Thyroid gland (tissue), 4 donors: Measurements from ENCODE around the gene SYNDIG1L. TPM values are rescaled to one million over a fixed set of nuclear protein-coding genes. Genes with fewer than 3 reads are reported as not detected.
A peak's percentile ranks its signal among the peaks of the same experiment; 100 is the strongest.

Experiments
- DNase-seq, 2 donors: peaks; one replicate each; pipeline ENCODE4 v3.0.0-alpha.2; 2019
- H3K27ac ChIP-seq, 3 donors: fragments of 200-600 bp; sonication (generic); 1 replicate in 2 of 3; 2 replicates in 1 of 3; pipeline ENCODE4 v1.5.1; 2016 to 2019; ENCODE audit warnings: mild to moderate bottlenecking in 1 of 3, moderate library complexity in 1 of 3
- H3K27me3 ChIP-seq: fragments of 200-600 bp; sonication (generic); one replicate; pipeline ENCODE4 v1.5.1; 2019
- H3K36me3 ChIP-seq, 2 donors: fragments of 200-600 bp; sonication (generic); one replicate each; pipeline ENCODE4 v1.5.1; 2016 to 2019
- H3K4me1 ChIP-seq, 2 donors: fragments of 200-600 bp; sonication (generic); one replicate each; pipeline ENCODE4 v1.5.1; 2017 to 2019
- H3K4me3 ChIP-seq, 3 donors: fragments of 200-600 bp; sonication (generic); replicated peaks in 1 of 3; 1 replicate in 2 of 3; 2 replicates in 1 of 3; pipeline ENCODE4 v1.5.1; 2016; ENCODE audit warnings: mild to moderate bottlenecking in 1 of 3
- H3K9me3 ChIP-seq: fragments of 200-600 bp; sonication (generic); one replicate; pipeline ENCODE4 v1.5.1; 2017
- CTCF ChIP-seq, 6 experiments: fragments of 200-600 bp in 3 of 6; fragments of 450-650 bp in 3 of 6; sonication (generic) in 3 of 6; IDR thresholded peaks; one replicate each; pipeline ENCODE4 v1.5.1; 2016 to 2019; ENCODE audit warnings: antibody characterized with exemption in 6 of 6, mild to moderate bottlenecking in 2 of 6, inconsistent platforms in 1 of 6, moderate library complexity in 1 of 6
- POLR2A ChIP-seq, 2 donors: fragments of 450-650 bp; IDR thresholded peaks; one replicate each; pipeline ENCODE4 v1.6.1; 2017; ENCODE audit warnings: antibody characterized with exemption in 2 of 2, mild to moderate bottlenecking in 2 of 2, moderate library complexity in 1 of 2
- WGBS, 2 donors: methylation state at CpG; one replicate each; pipeline ENCODE4 v1.1.5; 2017; 5-methylcytosine and 5-hydroxymethylcytosine counted together
- intact Hi-C: fragments of 100-400 bp; cut with DNase I; formaldehyde crosslinking; loops from one replicate; pipeline ENCODE4 v1.15.1; 2023
- total RNA-seq, 4 donors: library from RNA; depleted of rRNA; stranded (reverse); fragments of >200 nt; gene quantifications; one replicate each; pipeline ENCODE4 v1.2.3, GENCODE V29; 2016

SYNDIG1L gene
- total RNA-seq, 4 donors from 2014 or later: 0.13 to 0.54 TPM; not detected in 2

- Histone ChIP-seq H3K27me3 (no peaks in the 10 kb centered on the region), H3K9me3 (no peaks in the 10 kb centered on the region), H3K4me3 (no peak overlapping the region), H3K4me1 (no peaks in the 10 kb centered on the region), H3K27ac (no peak overlapping the region), H3K36me3 (no peaks in the 10 kb centered on the region)
- 94 to 95% methylated on average over 34 to 38 of the region's 38 CpGs for WGBS, 2 donors
- no peak for DNase-seq
- TF ChIP-seq POLR2A (IDR thresholded peaks at IDR 0.05) (no peak), CTCF (IDR thresholded peaks at IDR 0.05) (no peak)
- intact Hi-C loops: no loop called here
These were observed 47.9 kb downstream of the SYNDIG1L start for GRCh38 chr14:74377976-74378690.

- WGBS, 2 donors: 85 to 89% methylated on average over 8 of the region's 8 CpGs
- intact Hi-C loops: no loop called here
- Histone ChIP-seq H3K4me3 (no peak overlapping the region), H3K36me3 (no peaks in the 10 kb centered on the region), H3K27ac (no peak overlapping the region), H3K9me3 (no peaks in the 10 kb centered on the region), H3K27me3 (no peaks in the 10 kb centered on the region), H3K4me1 (no peaks in the 10 kb centered on the region)
- DNase-seq: no peak
- TF ChIP-seq POLR2A (IDR thresholded peaks at IDR 0.05): no peak
- TF ChIP-seq CTCF (IDR thresholded peaks at IDR 0.05): no peak
These were observed 57.6 kb downstream of the SYNDIG1L start for GRCh38 chr14:74368441-74368840.

GRCh38 chr14:74368026-74368425 is 58.0 kb downstream of the SYNDIG1L start:
- H3K27ac ChIP-seq: no peak overlapping the region
- no peak for DNase-seq
- no peaks in the 10 kb centered on the region for H3K9me3 ChIP-seq
- H3K27me3 ChIP-seq: no peaks in the 10 kb centered on the region
- WGBS, 2 donors: 92 to 94% methylated on average over 6 of the region's 6 CpGs
- no peak for TF ChIP-seq POLR2A (IDR thresholded peaks at IDR 0.05)
- no peak for TF ChIP-seq CTCF (IDR thresholded peaks at IDR 0.05)
- H3K4me1 ChIP-seq: no peaks in the 10 kb centered on the region
- H3K4me3 ChIP-seq: no peak overlapping the region
- H3K36me3 ChIP-seq: no peaks in the 10 kb centered on the region
- intact Hi-C loops: no loop called here

- TF ChIP-seq CTCF (IDR thresholded peaks at IDR 0.05) (no peak), POLR2A (IDR thresholded peaks at IDR 0.05) (no peak)
- intact Hi-C loops: loop anchor here (5.0 kb wide), 2 partner anchors 128 to 253 kb away; partner anchors contain the start of genes ISCA2 and NPC2
- 71 to 81% methylated on average over 6 to 7 of the region's 7 CpGs for WGBS, 2 donors
These were observed 61.6 kb downstream of the SYNDIG1L start for GRCh38 chr14:74364271-74364880.

GRCh38 chr14:74362361-74362915 is 63.6 kb downstream of the SYNDIG1L start:
- peak; percentile 83 for DNase-seq
- no peaks in the 10 kb centered on the region for H3K9me3 ChIP-seq
- H3K36me3 ChIP-seq: no peaks in the 10 kb centered on the region
- TF ChIP-seq CTCF (IDR thresholded peaks at IDR 0.05) (peak; percentile 74 to 97 (median 94)), POLR2A (IDR thresholded peaks at IDR 0.05) (no peak)
- H3K4me3 ChIP-seq: no peak overlapping the region
- H3K4me1 ChIP-seq: peaks cover 0 to 4% of the 10 kb centered on the region in 2 donors
- H3K27me3 ChIP-seq: no peaks in the 10 kb centered on the region
- intact Hi-C loops: loop anchor here (5.0 kb wide), 2 partner anchors 130 to 255 kb away; partner anchors contain the start of genes ISCA2 and NPC2
- H3K27ac ChIP-seq: no peak overlapping the region
- 25 to 26% methylated on average over 12 of the region's 12 CpGs for WGBS, 2 donors

More at GRCh38 chr14:74364271-74364880, 61.6 kb downstream of the SYNDIG1L start:
- H3K27ac ChIP-seq: no peak overlapping the region
- H3K27me3 ChIP-seq: no peaks in the 10 kb centered on the region
- H3K36me3 ChIP-seq: no peaks in the 10 kb centered on the region
- DNase-seq: no peak
- H3K4me3 ChIP-seq: no peak overlapping the region
- H3K9me3 ChIP-seq: no peaks in the 10 kb centered on the region
- peaks cover 0 to 4% of the 10 kb centered on the region in 2 donors for H3K4me1 ChIP-seq
